ENCODE results near the gene PCNX3. TPM values are rescaled to one million over a fixed set of nuclear protein-coding genes. Genes with fewer than 3 reads are reported as not detected.

The PCNX3 gene
- total and polyA plus RNA-seq, 10 of the 15 experiments (the other 5 are each of a cell fraction or from before 2014, with no cell fraction given) = 0.03 to 46.6 (median 8.4) TPM

DNA sequence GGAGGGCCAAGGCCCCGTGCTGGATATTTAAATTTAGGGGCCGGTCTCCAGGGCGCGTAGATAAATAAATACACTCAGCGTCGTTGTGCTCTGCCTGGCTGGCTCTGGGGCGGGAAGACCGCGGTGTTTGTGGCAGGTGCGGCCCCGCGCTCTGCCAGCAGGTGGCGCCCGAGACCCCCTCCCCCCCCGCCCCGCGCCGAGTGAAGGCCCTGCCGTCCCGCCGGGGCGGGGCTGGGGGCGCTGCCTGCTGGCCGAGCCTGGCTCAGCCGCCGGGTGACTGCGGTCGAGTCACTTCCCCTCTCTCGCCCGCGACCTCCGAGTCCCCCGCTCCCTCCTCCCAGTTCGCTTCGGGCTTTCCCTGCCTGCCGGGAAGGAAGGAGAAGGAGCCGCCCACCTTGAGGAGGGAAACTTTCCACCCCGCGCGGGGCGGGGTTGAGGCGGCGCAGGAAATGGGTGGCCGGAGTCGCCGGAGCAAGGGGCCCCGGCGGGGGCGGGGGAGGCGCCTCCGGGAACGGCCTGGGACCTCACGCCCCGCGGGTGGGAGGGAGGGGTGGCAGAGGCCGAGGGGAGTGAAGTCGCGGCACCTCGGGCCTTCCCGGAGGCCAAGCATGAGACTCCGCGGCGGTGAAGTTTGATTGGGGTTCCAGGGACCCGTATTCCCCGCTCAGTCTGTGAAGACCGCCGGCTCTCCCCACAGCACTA, 41.3 kb upstream of the PCNX3 start (continued):
- TF ChIP-seq KLF5 (IDR thresholded peaks at IDR 0.05; ENCODE audit: partially characterized antibody) = peak; percentile 27
- TF ChIP-seq EP300 (IDR thresholded peaks at IDR 0.05; ENCODE audit: borderline replicate concordance in 1 of 2, control insufficient read depth in 1 of 2, low read depth in 2 of 2, low read length in 2 of 2) = peak; percentile 38 to 46; a peak in 1 of 4 replicates
- no peak for TF ChIP-seq NFYA (IDR thresholded peaks at IDR 0.05; ENCODE audit: borderline replicate concordance, low read depth, low read length)
- TF ChIP-seq HDGF (IDR thresholded peaks at IDR 0.05) = 0 out of 2 replicates have a peak, but pooled peaks have one; percentile 21
- no peak for TF ChIP-seq CHD2 (IDR thresholded peaks at IDR 0.05; ENCODE audit: borderline replicate concordance, low read depth, low read length)
- no peak for TF ChIP-seq ASH2L (IDR thresholded peaks at IDR 0.05; ENCODE audit: borderline replicate concordance, low read depth)
- no peak for TF ChIP-seq RELA (IDR thresholded peaks at IDR 0.05; ENCODE audit: borderline replicate concordance, partially characterized antibody)
- TF ChIP-seq CHD4 (IDR thresholded peaks at IDR 0.05) = no peak
- TF ChIP-seq PAX8 (IDR thresholded peaks at IDR 0.05) = no peak
- TF ChIP-seq FOXK2 (IDR thresholded peaks at IDR 0.05) = no peak
- TF ChIP-seq NFIC (IDR thresholded peaks at IDR 0.05; ENCODE audit: low read depth, low read length) = no peak
- no peak for TF ChIP-seq NRF1 (conservative IDR thresholded peaks at IDR 0.05; ENCODE audit: low read depth, low read length)
- no peak for TF ChIP-seq KAT2A (conservative IDR thresholded peaks at IDR 0.05; ENCODE audit: control insufficient read depth, low read depth, low read length)
- TF ChIP-seq MEF2B (IDR thresholded peaks at IDR 0.05; ENCODE audit: partially characterized antibody, poor library complexity, severe bottlenecking) = peak; percentile 56
- TF ChIP-seq, protein P1, sequence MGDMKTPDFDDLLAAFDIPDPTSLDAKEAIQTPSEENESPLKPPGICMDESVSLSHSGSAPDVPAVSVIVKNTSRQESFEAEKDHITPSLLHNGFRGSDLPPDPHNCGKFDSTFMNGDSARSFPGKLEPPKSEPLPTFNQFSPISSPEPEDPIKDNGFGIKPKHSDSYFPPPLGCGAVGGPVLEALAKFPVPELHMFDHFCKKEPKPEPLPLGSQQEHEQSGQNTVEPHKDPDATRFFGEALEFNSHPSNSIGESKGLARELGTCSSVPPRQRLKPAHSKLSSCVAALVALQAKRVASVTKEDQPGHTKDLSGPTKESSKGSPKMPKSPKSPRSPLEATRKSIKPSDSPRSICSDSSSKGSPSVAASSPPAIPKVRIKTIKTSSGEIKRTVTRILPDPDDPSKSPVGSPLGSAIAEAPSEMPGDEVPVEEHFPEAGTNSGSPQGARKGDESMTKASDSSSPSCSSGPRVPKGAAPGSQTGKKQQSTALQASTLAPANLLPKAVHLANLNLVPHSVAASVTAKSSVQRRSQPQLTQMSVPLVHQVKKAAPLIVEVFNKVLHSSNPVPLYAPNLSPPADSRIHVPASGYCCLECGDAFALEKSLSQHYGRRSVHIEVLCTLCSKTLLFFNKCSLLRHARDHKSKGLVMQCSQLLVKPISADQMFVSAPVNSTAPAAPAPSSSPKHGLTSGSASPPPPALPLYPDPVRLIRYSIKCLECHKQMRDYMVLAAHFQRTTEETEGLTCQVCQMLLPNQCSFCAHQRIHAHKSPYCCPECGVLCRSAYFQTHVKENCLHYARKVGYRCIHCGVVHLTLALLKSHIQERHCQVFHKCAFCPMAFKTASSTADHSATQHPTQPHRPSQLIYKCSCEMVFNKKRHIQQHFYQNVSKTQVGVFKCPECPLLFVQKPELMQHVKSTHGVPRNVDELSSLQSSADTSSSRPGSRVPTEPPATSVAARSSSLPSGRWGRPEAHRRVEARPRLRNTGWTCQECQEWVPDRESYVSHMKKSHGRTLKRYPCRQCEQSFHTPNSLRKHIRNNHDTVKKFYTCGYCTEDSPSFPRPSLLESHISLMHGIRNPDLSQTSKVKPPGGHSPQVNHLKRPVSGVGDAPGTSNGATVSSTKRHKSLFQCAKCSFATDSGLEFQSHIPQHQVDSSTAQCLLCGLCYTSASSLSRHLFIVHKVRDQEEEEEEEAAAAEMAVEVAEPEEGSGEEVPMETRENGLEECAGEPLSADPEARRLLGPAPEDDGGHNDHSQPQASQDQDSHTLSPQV (IDR thresholded peaks at IDR 0.05) = peak; percentile 80; the same call in 1 of the 2 replicates
- no peak for TF ChIP-seq BRCA1 (IDR thresholded peaks at IDR 0.05; ENCODE audit: low read depth, low read length)
- TF ChIP-seq POLR2A (IDR thresholded peaks at IDR 0.05; ENCODE audit: low read depth, low read length) = peak; percentile 62
- TF ChIP-seq SREBF1 (IDR thresholded peaks at IDR 0.05; ENCODE audit: low read length) = no peak
- TF ChIP-seq ZNF384 (IDR thresholded peaks at IDR 0.05; ENCODE audit: borderline replicate concordance, low read depth, low read length) = no peak
- TF ChIP-seq MXI1 (IDR thresholded peaks at IDR 0.05; ENCODE audit: low read depth, low read length) = no peak
- no peak for TF ChIP-seq YBX1 (IDR thresholded peaks at IDR 0.05)
- peak; percentile 89; the same call in 1 of the 2 replicates for TF ChIP-seq RB1 (IDR thresholded peaks at IDR 0.05; ENCODE audit: borderline replicate concordance)
- peak; percentile 99 for TF ChIP-seq EED (IDR thresholded peaks at IDR 0.05; ENCODE audit: low read depth)
- no peak for TF ChIP-seq ZBTB40 (IDR thresholded peaks at IDR 0.05; ENCODE audit: borderline replicate concordance)
